ENCODE results near the gene SLC25A1.

GRCh38 chr22:19130959-19131684, 47.4 kb downstream of the SLC25A1 start, which contains the start of gene TSSK2:
- TF ChIP-seq POLR2A (IDR thresholded peaks at IDR 0.05) (no peak), CTCF (IDR thresholded peaks at IDR 0.05) (no peak)
